Measurements from ENCODE around the gene GGPS1. TPM values are rescaled to one million over a fixed set of nuclear protein-coding genes. Genes with fewer than 3 reads are reported as not detected.

The GGPS1 gene
- total RNA-seq, 1 experiment from 2014 or later: 37.3 TPM

- Mint-ChIP-seq H3K27ac (no peak overlapping the region), H3K27me3 (ENCODE audit: low read depth) (no peaks in the 10 kb centered on the region), H3K4me3 (no peak overlapping the region), H3K4me1 (peaks cover 30% of the 10 kb centered on the region), H3K36me3 (peaks cover 26% of the 10 kb centered on the region), H3K9me3 (no peaks in the 10 kb centered on the region)
- CTCF ChIA-PET: interaction anchor here (1.1 to 2.0 kb wide), 3 partner anchors 76 to 88 kb away, joined by 3 to 5 read pairs (median 5); no protein-coding TSS in a partner anchor
- TF ChIP-seq SP1 (CRISPR knock-in tag; conservative IDR thresholded peaks at IDR 0.05) (0 out of 2 replicates have a peak, but pooled peaks have one; percentile 19), CBFB (CRISPR knock-in tag; IDR thresholded peaks at IDR 0.05; ENCODE audit: low read depth) (no peak), AR (CRISPR knock-in tag; IDR thresholded peaks at IDR 0.05) (0 out of 2 replicates have a peak, but pooled peaks have one; percentile 5), EMX1 (CRISPR knock-in tag; IDR thresholded peaks at IDR 0.05) (no peak), HMGA2 (CRISPR knock-in tag; IDR thresholded peaks at IDR 0.05) (no peak)
- 0 out of 2 replicates have a peak, but pooled peaks have one; percentile 0 for ATAC-seq
- DNase-seq (ENCODE audit: low spot score): peak; percentile 21
- POLR2A ChIA-PET: interaction anchor here (0.6 to 3.3 kb wide), 9 partner anchors 17 to 86 kb away, joined by 3 to 18 read pairs (median 3); partner anchors contain the start of gene TBCE
Observed at GRCh38 chr1:235329139-235329902, 951 bp downstream of the GGPS1 start.

- ChIA-PET CTCF (no interaction called here), POLR2A (no interaction called here)
- Mint-ChIP-seq H3K27me3 (ENCODE audit: low read depth) (no peaks in the 10 kb centered on the region), H3K4me3 (no peak overlapping the region), H3K9me3 (no peaks in the 10 kb centered on the region), H3K27ac (peak overlapping the region; percentile 61; the same call in 1 of the 2 replicates), H3K4me1 (peaks cover 17% of the 10 kb centered on the region), H3K36me3 (peaks cover 25% of the 10 kb centered on the region)
- TF ChIP-seq IRF2 (CRISPR knock-in tag; IDR thresholded peaks at IDR 0.05; ENCODE audit: borderline replicate concordance, low read depth): no peak
- TF ChIP-seq ZNF219 (CRISPR knock-in tag; IDR thresholded peaks at IDR 0.05; ENCODE audit: borderline replicate concordance): no peak
- TF ChIP-seq NR1H2 (CRISPR knock-in tag; IDR thresholded peaks at IDR 0.05): no peak
- ATAC-seq (no peak), DNase-seq (ENCODE audit: low spot score) (no peak)
Observed at GRCh38 chr1:235330918-235331285, 2.5 kb downstream of the GGPS1 start.

- H3K4me1 Mint-ChIP-seq: peaks cover 12% of the 10 kb centered on the region
- ATAC-seq (no peak), DNase-seq (ENCODE audit: low spot score) (no peak)
- peak overlapping the region; percentile 61; the same call in 1 of the 2 replicates for H3K27ac Mint-ChIP-seq
- H3K4me3 Mint-ChIP-seq: no peak overlapping the region
- no peak for TF ChIP-seq IRF1 (CRISPR knock-in tag; IDR thresholded peaks at IDR 0.05)
- no peak for TF ChIP-seq ATF6 (CRISPR knock-in tag; IDR thresholded peaks at IDR 0.05)
- TF ChIP-seq NR2C2 (CRISPR knock-in tag; IDR thresholded peaks at IDR 0.05): no peak
- TF ChIP-seq ATF1 (CRISPR knock-in tag; IDR thresholded peaks at IDR 0.05): no peak
- no peak for TF ChIP-seq E2F1 (CRISPR knock-in tag; IDR thresholded peaks at IDR 0.05)
- TF ChIP-seq NFYB (CRISPR knock-in tag; conservative IDR thresholded peaks at IDR 0.05; ENCODE audit: low read depth): no peak
- no peaks in the 10 kb centered on the region for H3K27me3 Mint-ChIP-seq (ENCODE audit: low read depth)
- peaks cover 25% of the 10 kb centered on the region for H3K36me3 Mint-ChIP-seq
- CTCF ChIA-PET: interaction anchor here (0.7 kb wide), 1 partner anchor 84 kb away, joined by 3 read pairs; no protein-coding TSS in a partner anchor
- no peaks in the 10 kb centered on the region for H3K9me3 Mint-ChIP-seq
- POLR2A ChIA-PET: no interaction called here
Observed at GRCh38 chr1:235331401-235331800, 3.0 kb downstream of the GGPS1 start.
